Activated CD8-positive, alpha-beta T cell treated with anti-CD3 and anti-CD28 coated beads for 36 hours (primary cell): ENCODE data around the gene PRAMEF17. TPM values are rescaled to one million over a fixed set of nuclear protein-coding genes. Genes with fewer than 3 reads are reported as not detected.
"Not testable (repeated sequence)": the region's sequence is repeated elsewhere in the genome, so short reads cannot be mapped to it uniquely, and the experiment has no call there.

Experiments used
- ATAC-seq: fragments of 200-7000 bp; cut with Tn5 transposase; one replicate; pipeline ENCODE4 v1.10.0; 2021; ENCODE audit warnings: mild to moderate bottlenecking, moderate library complexity
- CTCF ChIA-PET: fragments of 350-600 bp; sonication (Branson Sonifier 250); formaldehyde crosslinking; loops from one replicate; lab custom pipeline; 2021; ENCODE audit warnings: antibody characterized with exemption; lab: Charles Lee
- POLR2A ChIA-PET: fragments of 350-600 bp; sonication (Branson Sonifier 250); formaldehyde crosslinking; loops from one replicate; lab custom pipeline; 2021; ENCODE audit warnings: antibody characterized with exemption; lab: Charles Lee
- DNase-seq: peaks from one replicate; pipeline ENCODE4 v3.0.0-alpha.2; 2020
- H3K27ac Mint-ChIP-seq: one replicate; pipeline ENCODE4 v1.8.0; 2021; ENCODE audit warnings: mild to moderate bottlenecking, mixed read lengths
- H3K27me3 Mint-ChIP-seq: one replicate; pipeline ENCODE4 v1.8.0; 2021; ENCODE audit warnings: mixed read lengths
- H3K36me3 Mint-ChIP-seq: one replicate; pipeline ENCODE4 v1.8.0; 2021; ENCODE audit warnings: low read depth, mixed read lengths
- H3K4me1 Mint-ChIP-seq: one replicate; pipeline ENCODE4 v1.8.0; 2021; ENCODE audit warnings: low read depth, mixed read lengths
- H3K4me3 Mint-ChIP-seq: one replicate; pipeline ENCODE4 v1.8.0; 2021; ENCODE audit warnings: mild to moderate bottlenecking, moderate library complexity, mixed read lengths
- H3K9me3 Mint-ChIP-seq: one replicate; pipeline ENCODE4 v1.8.0; 2021; ENCODE audit warnings: mixed read lengths
- CTCF ChIP-seq: fragments of 200-600 bp; IDR thresholded peaks from one replicate; pipeline ENCODE4 v1.8.0; 2022; ENCODE audit warnings: antibody characterized with exemption, mild to moderate bottlenecking
- intact Hi-C: fragments of 100-400 bp; cut with micrococcal nuclease; formaldehyde crosslinking; loops from one replicate; pipeline ENCODE4 v1.10.0; 2022
- total RNA-seq, 2 experiments: library from RNA; stranded (reverse); gene quantifications; one replicate each; pipeline ENCODE4 v1.2.3, GENCODE V29; 2021

The PRAMEF17 gene
- total RNA-seq, 2 experiments from 2014 or later = not detected

- H3K36me3 Mint-ChIP-seq, H3K4me1 Mint-ChIP-seq, H3K9me3 Mint-ChIP-seq, POLR2A ChIA-PET, H3K4me3 Mint-ChIP-seq, intact Hi-C loops, H3K27ac Mint-ChIP-seq, CTCF ChIA-PET, DNase-seq, ATAC-seq, H3K27me3 Mint-ChIP-seq: not testable (repeated sequence)
Observed at GRCh38 chr1:13380380-13380779, 9.1 kb upstream of the PRAMEF17 start.

GRCh38 chr1:13393004-13393403, 3.6 kb downstream of the PRAMEF17 start:
- ATAC-seq, H3K36me3 Mint-ChIP-seq, H3K9me3 Mint-ChIP-seq, H3K27me3 Mint-ChIP-seq, intact Hi-C loops, H3K4me3 Mint-ChIP-seq, CTCF ChIA-PET, H3K27ac Mint-ChIP-seq, H3K4me1 Mint-ChIP-seq, DNase-seq, POLR2A ChIA-PET: not testable (repeated sequence)

GRCh38 chr1:13394761-13395160, 5.3 kb downstream of the PRAMEF17 start:
- H3K4me1 Mint-ChIP-seq, H3K4me3 Mint-ChIP-seq, H3K27me3 Mint-ChIP-seq, H3K9me3 Mint-ChIP-seq, H3K27ac Mint-ChIP-seq, POLR2A ChIA-PET, ATAC-seq, intact Hi-C loops, DNase-seq, H3K36me3 Mint-ChIP-seq, CTCF ChIA-PET: not testable (repeated sequence)

- DNase-seq, H3K9me3 Mint-ChIP-seq, H3K4me3 Mint-ChIP-seq, ATAC-seq, CTCF ChIA-PET, intact Hi-C loops, H3K4me1 Mint-ChIP-seq, H3K27ac Mint-ChIP-seq, H3K27me3 Mint-ChIP-seq, H3K36me3 Mint-ChIP-seq, POLR2A ChIA-PET: not testable (repeated sequence)
Observed at GRCh38 chr1:13395311-13395710, 5.9 kb downstream of the PRAMEF17 start.

GRCh38 chr1:13407811-13408210, 18.4 kb downstream of the PRAMEF17 start:
- Mint-ChIP-seq H3K4me3 (no peak overlapping the region), H3K36me3 (no peaks in the 10 kb centered on the region), H3K27ac (no peak overlapping the region), H3K27me3 (peaks cover 3% of the 10 kb centered on the region), H3K4me1 (no peaks in the 10 kb centered on the region), H3K9me3 (peaks cover 5% of the 10 kb centered on the region)
- CTCF ChIA-PET = no interaction called here
- no peak for ATAC-seq
- POLR2A ChIA-PET = no interaction called here
- intact Hi-C loops = no loop called here
- TF ChIP-seq CTCF = no peak
- no peak for DNase-seq

- DNase-seq, H3K27me3 Mint-ChIP-seq, POLR2A ChIA-PET, CTCF ChIA-PET, H3K4me1 Mint-ChIP-seq, H3K4me3 Mint-ChIP-seq, H3K27ac Mint-ChIP-seq, H3K9me3 Mint-ChIP-seq, intact Hi-C loops, ATAC-seq, H3K36me3 Mint-ChIP-seq: not testable (repeated sequence)
Observed at GRCh38 chr1:13410150-13410549, 20.7 kb downstream of the PRAMEF17 start, which contains the start of gene PRAMEF20. TSS of gene PRAMEF20 (plus strand) at chr1:13410450. CDS start at chr1:13416355, 5,905 bp downstream.

- CTCF ChIA-PET = no interaction called here
- DNase-seq = no peak
- H3K27me3 Mint-ChIP-seq = peaks cover 1% of the 10 kb centered on the region
- intact Hi-C loops = no loop called here
- ATAC-seq = no peak
- H3K36me3 Mint-ChIP-seq = no peaks in the 10 kb centered on the region
- no peaks in the 10 kb centered on the region for H3K4me1 Mint-ChIP-seq
- H3K27ac Mint-ChIP-seq = no peak overlapping the region
- no peak overlapping the region for H3K4me3 Mint-ChIP-seq
- no peaks in the 10 kb centered on the region for H3K9me3 Mint-ChIP-seq
- TF ChIP-seq CTCF = no peak
- POLR2A ChIA-PET = no interaction called here
Observed at GRCh38 chr1:13430495-13430894, 41.1 kb downstream of the PRAMEF17 start.
